Ovary (tissue), 3 donors: Measurements from ENCODE around the gene SLC5A12.

Experiments
- CTCF ChIP-seq, 3 donors: fragments of 450-650 bp in 2 of 3; fragments of 200-600 bp in 1 of 3; IDR thresholded peaks; one replicate each; pipeline versions ENCODE4 v1.5.1 to v1.8.0; 2016 to 2022; ENCODE audit warnings: antibody characterized with exemption in 3 of 3, mild to moderate bottlenecking in 1 of 3
- EP300 ChIP-seq: sonication (generic); formaldehyde crosslinking; IDR thresholded peaks from one replicate; pipeline ENCODE4 v1.6.1; 2017; ENCODE audit warnings: antibody characterized with exemption
- POLR2A ChIP-seq: fragments of 450-650 bp; IDR thresholded peaks from one replicate; pipeline ENCODE4 v1.6.1; 2017; ENCODE audit warnings: antibody characterized with exemption, mild to moderate bottlenecking, moderate library complexity
- donor health status: DM: no; HTN: no; CAD: no.

- TF ChIP-seq CTCF (IDR thresholded peaks at IDR 0.05) (no peak), POLR2A (no peak), EP300 (no peak)
Measured at GRCh38 chr11:26703411-26704191, 18.3 kb downstream of the SLC5A12 start.
